ENCODE results near the gene SH3BGR.

The SH3BGR gene

GRCh38 chr21:39555911-39556590 lies 104.3 kb downstream of the SH3BGR start:
- no peak for DNase-seq

GRCh38 chr21:39559511-39559910 lies 107.7 kb downstream of the SH3BGR start:
- DNase-seq, result no peak

GRCh38 chr21:39561140-39561539 lies 109.4 kb downstream of the SH3BGR start:
- no peak for DNase-seq

GRCh38 chr21:39562791-39563770 lies 111.3 kb downstream of the SH3BGR start:
- DNase-seq, result no peak

- no peak for DNase-seq
Measured at GRCh38 chr21:39564200-39564599, 112.4 kb downstream of the SH3BGR start.

All from MV-4-11 (cell line).